Thyroid gland (tissue), 4 donors: ENCODE data around the gene ISL2.

ENCODE experiments used
- POLR2A ChIP-seq, 2 donors: fragments of 450-650 bp; IDR thresholded peaks; one replicate each; pipeline ENCODE4 v1.6.1; 2017; ENCODE audit warnings: antibody characterized with exemption in 2 of 2, mild to moderate bottlenecking in 2 of 2, moderate library complexity in 1 of 2
- TF ChIP-seq, protein P1 (sequence below), 6 experiments: fragments of 200-600 bp in 3 of 6; fragments of 450-650 bp in 3 of 6; sonication (generic) in 3 of 6; IDR thresholded peaks; one replicate each; pipeline ENCODE4 v1.5.1; 2016 to 2019; ENCODE audit warnings: antibody characterized with exemption in 6 of 6, mild to moderate bottlenecking in 2 of 6, inconsistent platforms in 1 of 6, moderate library complexity in 1 of 6

DNA sequence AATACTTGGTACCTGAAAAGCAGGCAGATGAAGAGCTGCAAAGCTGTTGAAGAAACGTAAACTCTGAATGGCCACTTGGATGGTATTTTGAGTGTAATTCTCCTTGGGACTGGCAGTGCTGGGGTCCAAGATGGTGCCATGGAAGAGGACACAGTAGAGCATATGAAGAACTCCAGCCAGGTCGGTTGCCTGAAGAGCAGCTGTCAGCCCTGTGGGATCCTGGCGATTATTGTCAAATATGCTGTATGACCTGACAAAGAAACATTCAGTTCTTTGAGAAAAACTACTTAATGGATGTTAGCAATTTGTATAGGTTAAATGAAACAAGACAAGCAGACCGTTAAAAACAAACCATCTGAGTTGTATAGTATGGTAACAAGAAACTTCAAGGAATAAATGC is 44.8 kb downstream of the ISL2 start:
- TF ChIP-seq, protein P1, sequence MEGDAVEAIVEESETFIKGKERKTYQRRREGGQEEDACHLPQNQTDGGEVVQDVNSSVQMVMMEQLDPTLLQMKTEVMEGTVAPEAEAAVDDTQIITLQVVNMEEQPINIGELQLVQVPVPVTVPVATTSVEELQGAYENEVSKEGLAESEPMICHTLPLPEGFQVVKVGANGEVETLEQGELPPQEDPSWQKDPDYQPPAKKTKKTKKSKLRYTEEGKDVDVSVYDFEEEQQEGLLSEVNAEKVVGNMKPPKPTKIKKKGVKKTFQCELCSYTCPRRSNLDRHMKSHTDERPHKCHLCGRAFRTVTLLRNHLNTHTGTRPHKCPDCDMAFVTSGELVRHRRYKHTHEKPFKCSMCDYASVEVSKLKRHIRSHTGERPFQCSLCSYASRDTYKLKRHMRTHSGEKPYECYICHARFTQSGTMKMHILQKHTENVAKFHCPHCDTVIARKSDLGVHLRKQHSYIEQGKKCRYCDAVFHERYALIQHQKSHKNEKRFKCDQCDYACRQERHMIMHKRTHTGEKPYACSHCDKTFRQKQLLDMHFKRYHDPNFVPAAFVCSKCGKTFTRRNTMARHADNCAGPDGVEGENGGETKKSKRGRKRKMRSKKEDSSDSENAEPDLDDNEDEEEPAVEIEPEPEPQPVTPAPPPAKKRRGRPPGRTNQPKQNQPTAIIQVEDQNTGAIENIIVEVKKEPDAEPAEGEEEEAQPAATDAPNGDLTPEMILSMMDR (IDR thresholded peaks at IDR 0.05), result no peak
- TF ChIP-seq POLR2A (IDR thresholded peaks at IDR 0.05), result no peak
